GM19035 (cell line): Measurements from ENCODE around the gene SNRNP40.

Experiments
- ATAC-seq: cut with Tn5 transposase; IDR thresholded peaks from one replicate; pipeline ENCODE4 v1.9.1; 2021; ENCODE audit not compliant: unreplicated experiment

SNRNP40 gene

GRCh38 chr1:31234123-31234708 lies 62.4 kb downstream of the SNRNP40 start:
- no peak for ATAC-seq

- no peak for ATAC-seq
These were observed 63.9 kb downstream of the SNRNP40 start for GRCh38 chr1:31232689-31233088.

DNA sequence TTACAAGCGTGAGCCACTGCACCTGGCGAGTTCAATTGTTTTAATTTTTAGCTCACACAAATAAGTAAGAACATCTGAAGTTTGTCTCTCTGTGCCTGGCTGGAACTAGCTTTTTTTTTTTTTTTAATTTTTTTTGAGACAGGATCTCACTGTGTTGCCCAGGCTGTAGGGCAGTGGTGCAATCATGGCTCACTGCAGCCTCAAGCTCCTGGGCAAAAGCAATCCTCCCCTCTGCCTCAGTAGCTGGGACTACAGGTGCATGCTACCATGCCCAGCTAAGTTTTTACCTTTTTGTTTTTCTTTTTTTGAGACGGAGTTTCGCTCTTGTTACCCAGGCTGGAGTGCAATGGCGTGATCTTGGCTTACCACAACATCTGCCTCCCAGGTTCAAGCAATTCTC lies 64.8 kb downstream of the SNRNP40 start:
- ATAC-seq: no peak

GRCh38 chr1:31230378-31230777 lies 66.2 kb downstream of the SNRNP40 start:
- no peak for ATAC-seq

DNA sequence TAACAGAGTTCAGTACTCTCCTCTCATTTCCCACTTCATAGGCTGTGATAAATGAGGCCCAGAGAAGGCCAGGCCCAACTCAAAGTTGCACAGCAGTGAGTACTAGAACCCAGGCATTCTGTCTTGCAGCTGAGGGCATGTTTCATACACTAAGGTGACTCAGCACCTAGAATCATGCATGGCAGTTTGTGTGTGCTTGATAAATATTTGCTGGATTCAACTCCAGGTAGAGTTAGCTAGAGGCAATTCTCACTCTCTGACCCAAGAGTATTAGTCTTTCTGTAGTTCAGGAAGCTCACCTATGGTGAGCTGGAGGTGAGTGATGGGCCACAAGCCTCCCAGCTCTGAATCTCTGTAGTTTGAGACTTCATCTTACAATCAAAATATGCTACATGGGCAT lies 67.6 kb downstream of the SNRNP40 start:
- no peak for ATAC-seq

GRCh38 chr1:31227891-31228568 lies 68.6 kb downstream of the SNRNP40 start:
- ATAC-seq: no peak

- no peak for ATAC-seq
These were observed 72.5 kb downstream of the SNRNP40 start for GRCh38 chr1:31224068-31224467.

- no peak for ATAC-seq
These were observed 74.4 kb downstream of the SNRNP40 start for GRCh38 chr1:31222176-31222575.

DNA sequence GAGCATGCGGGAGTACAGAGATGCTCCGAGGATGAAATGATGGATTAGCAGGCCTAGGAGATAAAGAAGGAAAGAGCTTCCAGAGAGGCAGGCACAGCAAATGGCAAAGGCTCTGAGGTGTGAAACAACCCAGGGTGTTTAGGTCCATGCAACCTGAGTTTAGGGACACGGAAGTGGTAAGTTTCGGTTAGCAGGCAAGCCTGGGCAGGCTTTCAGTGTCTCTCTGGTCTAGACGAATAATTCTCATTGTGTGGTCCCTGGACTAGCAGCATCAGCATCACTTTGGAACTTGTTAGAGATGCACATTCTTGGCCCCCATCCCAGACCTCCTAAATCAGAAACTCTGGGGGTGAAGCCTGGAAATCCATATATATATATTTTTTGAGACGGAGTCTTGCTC lies 75.5 kb downstream of the SNRNP40 start:
- no peak for ATAC-seq

DNA sequence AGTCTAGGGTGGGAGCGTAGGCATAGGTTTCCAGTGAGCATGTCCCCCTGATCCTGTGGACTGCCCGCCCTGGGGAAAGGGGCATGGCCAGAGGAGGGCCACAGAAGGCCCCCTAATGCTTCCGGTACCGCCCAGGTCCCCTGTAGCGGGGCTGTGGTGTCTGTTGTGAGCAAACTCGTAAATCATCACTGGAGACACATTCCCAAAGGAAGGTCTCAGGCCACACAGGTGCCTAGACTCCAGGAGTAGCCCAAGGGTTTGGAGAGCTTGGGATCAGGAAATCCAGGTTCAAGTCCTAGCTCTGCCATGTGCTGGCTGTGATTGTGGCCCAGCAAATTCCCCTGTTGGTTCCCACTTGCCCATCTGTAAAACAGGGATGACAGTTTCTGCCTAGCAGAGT lies 77.1 kb downstream of the SNRNP40 start:
- no peak for ATAC-seq

- no peak for ATAC-seq
These were observed 77.9 kb downstream of the SNRNP40 start for GRCh38 chr1:31218705-31219104.

DNA sequence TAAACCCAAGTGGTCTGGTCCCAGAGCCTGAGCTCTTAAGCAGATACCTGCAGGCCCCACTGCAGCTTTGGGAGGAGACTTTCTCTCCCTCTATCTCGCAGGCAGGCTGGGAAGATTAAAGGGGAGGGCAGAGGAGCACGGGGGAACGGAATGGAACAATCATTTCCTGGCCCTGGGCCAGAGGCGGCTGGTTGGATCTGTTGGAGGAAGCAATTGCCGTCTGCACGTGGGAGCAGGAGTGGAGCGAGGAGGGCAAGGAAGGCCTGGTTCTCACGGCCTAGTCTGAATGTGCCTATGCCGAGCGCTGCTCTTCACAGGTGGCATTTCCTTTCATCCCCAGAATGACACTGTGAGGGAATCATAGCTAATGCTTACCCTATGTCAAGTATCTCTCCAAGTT lies 80.6 kb downstream of the SNRNP40 start:
- ATAC-seq: no peak

DNA sequence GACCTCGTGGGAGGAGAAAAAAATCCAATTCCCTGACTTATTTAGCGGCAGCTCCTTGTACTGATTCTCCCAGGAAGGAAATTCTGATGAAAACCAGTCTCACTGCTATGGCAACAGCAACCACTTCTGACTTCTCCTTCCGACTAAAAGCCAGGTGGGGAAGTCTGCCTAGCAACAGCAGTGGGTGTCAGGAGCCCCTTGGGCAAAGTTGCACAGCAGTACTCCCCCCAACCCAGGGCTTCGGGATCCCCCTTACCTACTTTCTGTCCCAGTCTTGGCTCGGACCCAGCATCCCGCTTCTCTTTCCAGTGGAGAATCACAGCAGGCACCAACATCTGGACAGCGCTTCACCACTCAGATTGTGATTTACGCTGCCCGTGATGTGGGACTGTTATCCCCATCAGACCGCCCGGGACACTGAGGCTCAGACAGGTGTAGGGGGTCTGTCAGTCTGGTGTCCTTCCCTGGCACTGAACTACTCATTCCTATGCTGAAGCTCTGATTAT lies 81.5 kb downstream of the SNRNP40 start:
- no peak for ATAC-seq

DNA sequence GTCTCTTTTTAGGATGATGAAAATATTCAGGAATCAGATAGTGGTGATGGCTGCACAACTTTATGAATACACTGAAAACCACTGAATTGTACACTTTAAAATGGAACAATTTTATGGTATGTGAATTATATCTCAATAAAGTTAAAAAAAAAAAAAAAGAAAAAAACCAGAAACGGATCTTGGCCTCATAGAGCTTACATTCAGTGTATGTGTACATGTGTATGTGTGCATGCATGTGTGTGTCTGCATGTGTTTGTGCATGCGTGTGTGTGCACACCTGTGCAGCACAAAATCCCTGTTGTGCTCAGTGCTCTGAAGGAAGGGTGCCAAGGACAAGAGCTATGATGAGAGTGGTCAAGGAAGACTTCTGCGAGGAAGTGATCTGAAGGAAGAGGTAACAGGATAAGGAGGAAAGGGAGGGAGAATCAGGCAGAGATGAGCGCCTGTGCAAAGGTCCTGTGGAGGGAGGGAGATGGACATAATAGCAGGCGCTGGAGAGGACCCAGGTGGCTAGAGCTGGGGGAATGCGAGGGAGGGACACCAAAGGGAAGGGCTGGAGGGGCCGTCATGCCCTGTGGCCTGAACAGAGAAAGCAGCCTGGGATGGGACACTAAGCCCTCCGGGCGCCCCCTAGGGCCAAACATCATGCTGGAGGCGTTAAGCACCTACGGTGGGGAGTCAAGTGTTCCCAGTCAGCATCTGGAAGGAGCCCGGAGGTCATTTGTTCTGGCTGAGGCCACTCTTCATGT lies 82.1 kb downstream of the SNRNP40 start:
- no peak for ATAC-seq
